GM19467 (cell line): ENCODE data around the gene GPR162.

Experiments used
- ATAC-seq: cut with Tn5 transposase; IDR thresholded peaks from one replicate; pipeline ENCODE4 v1.9.1; 2021; ENCODE audit warnings: mild to moderate bottlenecking, moderate library complexity; ENCODE audit not compliant: unreplicated experiment

Gene GPR162, protein sequence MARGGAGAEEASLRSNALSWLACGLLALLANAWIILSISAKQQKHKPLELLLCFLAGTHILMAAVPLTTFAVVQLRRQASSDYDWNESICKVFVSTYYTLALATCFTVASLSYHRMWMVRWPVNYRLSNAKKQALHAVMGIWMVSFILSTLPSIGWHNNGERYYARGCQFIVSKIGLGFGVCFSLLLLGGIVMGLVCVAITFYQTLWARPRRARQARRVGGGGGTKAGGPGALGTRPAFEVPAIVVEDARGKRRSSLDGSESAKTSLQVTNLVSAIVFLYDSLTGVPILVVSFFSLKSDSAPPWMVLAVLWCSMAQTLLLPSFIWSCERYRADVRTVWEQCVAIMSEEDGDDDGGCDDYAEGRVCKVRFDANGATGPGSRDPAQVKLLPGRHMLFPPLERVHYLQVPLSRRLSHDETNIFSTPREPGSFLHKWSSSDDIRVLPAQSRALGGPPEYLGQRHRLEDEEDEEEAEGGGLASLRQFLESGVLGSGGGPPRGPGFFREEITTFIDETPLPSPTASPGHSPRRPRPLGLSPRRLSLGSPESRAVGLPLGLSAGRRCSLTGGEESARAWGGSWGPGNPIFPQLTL

GRCh38 chr12:6821591-6822425 lies at the start of gene GPR162:
Gene GPR162 (plus strand): TSS chr12:6821821. CDS start chr12:6823899, 2,078 bp downstream.
- ATAC-seq: no peak

GRCh38 chr12:6772331-6772695 lies 49.3 kb upstream of the GPR162 start, which contains the start of gene LAG3:
Gene LAG3 (plus strand): TSS chr12:6772520. CDS start chr12:6772853, 333 bp downstream.
- ATAC-seq: no peak

- ATAC-seq: no peak
Measured at GRCh38 chr12:6772726-6773589, 48.7 kb upstream of the GPR162 start.

- no peak for ATAC-seq
Measured at GRCh38 chr12:6773590-6774351, 47.9 kb upstream of the GPR162 start.

- ATAC-seq: no peak
Measured at GRCh38 chr12:6774499-6775062, 47.0 kb upstream of the GPR162 start.

DNA sequence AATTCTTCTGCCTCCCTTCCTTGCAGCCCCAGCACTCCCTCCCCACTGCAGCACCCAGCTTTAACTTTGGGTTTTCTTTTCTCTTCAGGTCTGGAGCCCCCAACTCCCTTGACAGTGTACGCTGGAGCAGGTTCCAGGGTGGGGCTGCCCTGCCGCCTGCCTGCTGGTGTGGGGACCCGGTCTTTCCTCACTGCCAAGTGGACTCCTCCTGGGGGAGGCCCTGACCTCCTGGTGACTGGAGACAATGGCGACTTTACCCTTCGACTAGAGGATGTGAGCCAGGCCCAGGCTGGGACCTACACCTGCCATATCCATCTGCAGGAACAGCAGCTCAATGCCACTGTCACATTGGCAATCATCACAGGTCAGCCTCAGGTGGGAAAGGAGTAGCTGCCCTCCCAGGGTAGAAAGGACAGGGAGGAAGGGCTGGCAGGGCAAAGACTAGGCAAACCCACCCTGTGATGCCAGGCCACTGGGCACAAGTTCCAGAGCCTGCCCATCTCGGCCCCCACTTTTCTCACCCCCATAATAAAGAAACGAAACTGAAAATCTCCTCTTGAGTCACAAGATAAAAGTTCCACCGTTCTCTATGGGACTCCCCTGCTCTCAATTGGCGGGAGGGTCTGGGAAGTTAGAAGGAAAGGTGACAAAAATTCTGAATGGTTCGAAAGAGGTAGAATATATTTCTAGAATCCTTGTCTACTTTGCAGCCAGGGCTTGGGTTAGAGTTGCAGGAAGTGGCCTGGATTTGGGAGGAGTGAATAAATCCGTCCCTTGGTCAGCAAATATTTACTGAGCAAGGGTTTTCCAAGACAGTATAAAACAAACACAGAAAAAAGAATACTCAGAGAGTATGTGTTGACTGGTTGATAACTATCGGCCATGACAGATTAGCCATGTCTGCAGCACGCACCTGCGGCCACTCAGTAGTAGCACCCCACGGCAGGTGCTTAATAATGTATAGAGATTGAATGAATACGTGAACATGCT lies 46.1 kb upstream of the GPR162 start:
- ATAC-seq: no peak

- no peak for ATAC-seq
Measured at GRCh38 chr12:6777386-6777785, 44.2 kb upstream of the GPR162 start.

- no peak for ATAC-seq
Measured at GRCh38 chr12:6778217-6778573, 43.4 kb upstream of the GPR162 start.

DNA sequence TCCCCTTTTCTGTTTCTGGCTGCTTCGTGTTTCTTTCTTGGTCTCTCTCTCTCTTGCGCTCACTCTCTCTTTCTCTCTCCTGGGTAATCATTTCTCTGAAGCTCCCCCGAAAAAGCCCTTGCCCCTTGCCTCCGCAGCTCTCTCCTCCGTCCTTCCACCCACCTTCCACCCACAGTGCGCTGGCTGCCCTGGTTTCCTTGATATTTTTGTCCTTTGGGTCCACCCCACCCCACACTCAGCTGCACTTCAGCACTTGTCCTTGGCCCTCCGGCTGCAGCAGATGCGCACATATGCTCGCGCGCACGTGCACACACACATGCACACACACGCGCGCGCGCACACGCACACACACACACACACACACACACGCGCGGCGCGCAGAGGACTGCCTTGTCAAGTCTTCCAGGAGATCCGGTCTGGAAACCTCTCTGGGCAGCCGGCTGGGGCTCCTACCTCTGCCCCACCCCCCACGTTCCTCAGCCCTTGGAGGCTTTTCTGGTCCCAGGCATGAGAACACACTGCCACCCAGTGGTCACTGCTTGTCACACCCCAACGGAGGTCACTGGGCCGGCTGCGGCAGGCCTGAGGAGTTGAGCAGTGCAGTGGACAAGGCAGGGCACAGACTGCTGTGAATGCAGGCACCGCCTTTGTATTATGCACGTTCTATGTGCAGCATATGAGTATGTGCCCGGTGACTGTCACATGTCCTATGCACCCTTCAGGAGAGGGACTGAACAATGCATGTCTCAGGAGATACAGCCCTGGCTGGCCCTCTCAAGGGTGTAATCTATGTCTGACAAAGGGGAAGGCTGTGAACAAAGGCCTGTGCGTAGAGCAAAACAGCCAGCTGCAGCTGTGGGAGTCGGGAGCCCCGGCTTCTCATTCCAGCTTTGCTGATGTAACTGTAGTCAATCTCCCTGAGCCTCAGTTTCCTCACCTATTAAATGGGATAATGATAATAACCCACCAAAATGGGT lies 42.8 kb upstream of the GPR162 start:
- peak; percentile 79 for ATAC-seq

- no peak for ATAC-seq
Measured at GRCh38 chr12:6779708-6780432, 41.8 kb upstream of the GPR162 start.

DNA sequence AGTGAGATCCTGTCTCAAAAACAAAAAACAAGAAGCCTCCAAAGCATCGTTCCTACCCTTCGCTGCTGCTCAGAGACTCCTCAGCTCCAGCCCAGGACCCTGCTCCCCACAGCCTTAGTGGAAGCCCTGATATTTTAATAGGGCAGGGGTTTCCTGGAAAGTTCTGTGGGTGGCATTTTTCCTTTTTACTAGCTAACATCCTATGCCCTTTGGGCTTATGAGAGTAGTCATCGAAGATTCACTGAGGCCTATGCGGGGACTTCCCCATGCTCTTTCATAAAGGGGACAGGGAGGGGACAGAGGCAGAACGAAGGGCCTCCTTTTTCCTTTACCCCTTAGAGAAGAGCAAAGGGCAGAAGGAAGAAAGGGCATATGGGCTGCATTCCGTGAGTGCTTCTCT lies 41.0 kb upstream of the GPR162 start:
- no peak for ATAC-seq

- ATAC-seq: no peak
Measured at GRCh38 chr12:6782119-6782518, 39.5 kb upstream of the GPR162 start.

DNA sequence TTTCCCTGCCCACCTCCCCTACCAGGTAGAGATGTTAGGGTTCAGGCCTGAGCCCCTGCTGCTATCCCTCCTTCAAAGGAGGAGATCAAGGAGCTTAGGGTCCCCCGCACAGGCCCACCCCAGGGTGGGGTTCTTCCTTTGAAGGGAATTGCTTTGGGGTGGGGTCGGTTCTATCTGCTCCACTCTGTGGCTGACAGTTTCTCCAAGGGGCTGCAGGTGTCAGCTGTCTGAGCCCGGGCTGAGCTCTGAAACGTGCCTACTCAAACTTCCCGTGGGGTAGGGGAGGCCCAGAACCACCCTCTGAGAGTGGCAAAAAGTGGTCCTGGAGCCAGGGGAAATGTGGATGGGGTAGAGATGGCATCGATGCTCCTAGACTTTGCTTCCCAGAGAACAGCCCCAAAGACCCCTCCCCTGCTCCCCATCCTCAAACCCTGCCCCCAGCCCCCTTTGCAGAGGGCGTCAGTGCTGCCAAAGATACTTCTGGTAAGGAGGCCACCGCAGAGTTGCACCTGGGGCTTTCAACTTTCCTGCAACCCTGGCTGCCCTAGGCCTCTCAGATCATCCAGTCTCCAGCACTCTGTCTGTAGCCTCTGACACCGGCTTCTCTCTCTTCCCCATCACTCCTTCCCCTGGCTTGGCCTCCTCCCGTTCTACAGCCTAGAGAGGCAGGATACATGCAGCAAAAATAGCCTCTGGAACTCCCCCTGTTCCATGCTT lies 38.6 kb upstream of the GPR162 start:
- ATAC-seq: no peak

DNA sequence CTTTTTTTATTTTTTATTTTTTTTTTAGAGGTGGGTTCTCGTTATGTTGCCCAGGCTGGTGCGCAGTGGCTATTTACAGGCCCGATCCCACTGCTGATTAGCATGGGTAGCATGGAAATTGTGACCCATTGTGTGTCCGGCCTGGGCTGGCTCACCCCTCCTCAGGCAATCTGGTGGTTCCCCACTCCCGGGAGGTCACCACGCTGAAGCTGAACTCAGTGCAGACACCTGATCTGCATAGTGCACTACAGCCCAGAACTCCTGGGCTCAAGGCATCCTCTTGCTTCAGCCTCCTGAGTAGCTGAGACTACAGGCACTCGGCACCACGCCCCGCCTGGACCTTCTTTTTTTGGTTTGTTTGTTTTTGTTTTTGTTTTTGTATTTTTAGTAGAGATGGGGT lies 37.8 kb upstream of the GPR162 start:
- no peak for ATAC-seq

- no peak for ATAC-seq
Measured at GRCh38 chr12:6784296-6784695, 37.3 kb upstream of the GPR162 start.

DNA sequence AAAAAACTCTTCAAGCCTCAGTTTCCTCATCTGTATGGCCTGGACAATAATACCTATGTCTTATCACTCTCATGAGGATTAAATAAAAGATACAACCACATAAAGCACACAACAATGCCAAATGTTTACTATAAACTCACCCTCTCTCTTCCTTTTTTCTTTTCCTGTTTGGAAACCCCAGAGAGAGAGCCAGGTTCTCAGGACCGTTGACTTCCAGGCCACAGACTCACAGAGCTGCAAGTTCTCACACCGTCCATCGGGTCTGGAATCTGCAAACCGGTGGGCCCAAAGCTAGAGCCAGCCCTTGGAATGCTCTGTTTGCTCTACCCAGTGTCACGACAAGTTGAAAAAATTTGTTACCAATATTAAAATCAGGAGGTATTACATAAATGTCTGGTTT lies 36.9 kb upstream of the GPR162 start:
- no peak for ATAC-seq
